HG02678 (cell line): ENCODE measurements around the gene BTNL9.
"Not testable (repeated sequence)": the region's sequence is repeated elsewhere in the genome, so short reads cannot be mapped to it uniquely, and the experiment has no call there.

Experiments used
- ATAC-seq: cut with Tn5 transposase; IDR thresholded peaks from one replicate; pipeline ENCODE4 v1.9.1; 2021; ENCODE audit warnings: mild to moderate bottlenecking, moderate library complexity; ENCODE audit not compliant: unreplicated experiment

BTNL9 gene

GRCh38 chr5:181097759-181098491, 57.9 kb downstream of the BTNL9 start:
- ATAC-seq: not testable (repeated sequence)

GRCh38 chr5:181098762-181099601, 58.9 kb downstream of the BTNL9 start:
- no peak for ATAC-seq

GRCh38 chr5:181099602-181100086, 59.6 kb downstream of the BTNL9 start:
- ATAC-seq: no peak

- ATAC-seq: no peak
Observed at GRCh38 chr5:181100121-181100875, 60.2 kb downstream of the BTNL9 start.

GRCh38 chr5:181101030-181101641, 61.1 kb downstream of the BTNL9 start:
- not testable (repeated sequence) for ATAC-seq

- ATAC-seq: not testable (repeated sequence)
Observed at GRCh38 chr5:181101930-181102674, 62.0 kb downstream of the BTNL9 start.

- not testable (repeated sequence) for ATAC-seq
Observed at GRCh38 chr5:181104259-181104568, 64.1 kb downstream of the BTNL9 start.

- ATAC-seq: not testable (repeated sequence)
Observed at GRCh38 chr5:181104606-181105390, 64.7 kb downstream of the BTNL9 start.

GRCh38 chr5:181105391-181106025, 65.4 kb downstream of the BTNL9 start:
- no peak for ATAC-seq

- no peak for ATAC-seq
Observed at GRCh38 chr5:181107699-181108098, 67.6 kb downstream of the BTNL9 start.

- ATAC-seq: no peak
Observed at GRCh38 chr5:181108578-181109165, 68.6 kb downstream of the BTNL9 start.

- ATAC-seq: no peak
Observed at GRCh38 chr5:181109489-181110013, 69.5 kb downstream of the BTNL9 start.

- no peak for ATAC-seq
Observed at GRCh38 chr5:181111010-181111409, 70.9 kb downstream of the BTNL9 start.
